ENCODE data around the gene NSUN6.

The NSUN6 gene

GRCh38 chr10:18556522-18557147, 94.8 kb downstream of the NSUN6 start:
- DNase-seq, result no peak

DNA sequence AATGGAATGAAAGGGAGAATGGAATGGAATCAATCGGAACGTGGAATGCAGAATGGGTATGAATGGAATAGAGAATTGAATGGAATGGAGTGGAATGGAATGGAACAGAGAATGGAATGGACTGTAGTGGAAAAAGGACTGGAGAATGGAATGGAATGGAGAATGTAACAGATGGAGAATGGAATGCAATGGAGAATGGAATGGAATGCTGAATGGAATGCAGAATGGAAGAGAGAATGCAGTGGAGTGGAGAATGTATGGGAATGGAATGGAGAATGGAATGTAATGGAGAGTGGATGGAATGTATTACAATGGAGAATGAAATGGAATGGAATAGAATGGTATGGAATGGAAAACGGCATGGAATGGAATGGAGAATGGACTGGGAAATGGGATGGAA, 96.9 kb downstream of the NSUN6 start:
- DNase-seq, result no peak

GRCh38 chr10:18551473-18551872, 99.9 kb downstream of the NSUN6 start:
- DNase-seq, result no peak

GRCh38 chr10:18549105-18549504, 102.3 kb downstream of the NSUN6 start:
- DNase-seq, result no peak

DNA sequence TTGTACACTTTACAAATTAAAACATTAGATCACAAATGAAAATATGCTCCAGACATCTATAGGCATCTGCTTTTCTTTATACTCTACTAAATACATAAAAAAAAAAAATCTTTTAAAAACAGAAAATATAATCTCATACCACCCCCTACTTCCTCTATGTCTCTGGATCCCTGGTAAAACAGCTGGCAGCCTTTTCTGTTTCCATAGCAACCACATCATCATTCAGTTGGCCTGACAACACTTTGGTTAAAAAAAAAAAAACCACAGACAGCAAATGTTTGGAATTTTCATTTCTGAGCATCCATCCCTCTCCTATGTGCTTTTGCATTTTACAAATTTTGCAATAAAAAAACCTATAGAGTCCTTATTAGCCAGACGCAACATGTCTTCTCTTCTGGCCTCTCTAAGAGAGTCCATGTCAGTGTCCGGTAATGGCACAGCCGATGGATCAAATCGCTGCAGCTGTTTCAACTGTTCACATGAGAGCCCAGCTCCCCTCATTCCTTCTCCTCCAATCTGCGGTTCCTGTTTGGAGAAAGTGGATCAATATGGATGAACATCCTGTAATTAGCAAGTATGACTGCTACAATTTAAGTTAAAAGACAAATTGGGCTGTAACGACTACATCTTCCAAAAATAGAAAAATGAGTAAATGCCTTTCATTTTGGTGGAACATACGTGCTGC, 105.6 kb downstream of the NSUN6 start:
- no peak for DNase-seq

- no peak for DNase-seq
Measured at GRCh38 chr10:18542832-18543231, 108.6 kb downstream of the NSUN6 start.

- no peak for DNase-seq
Measured at GRCh38 chr10:18540195-18540594, 111.2 kb downstream of the NSUN6 start.

DNA sequence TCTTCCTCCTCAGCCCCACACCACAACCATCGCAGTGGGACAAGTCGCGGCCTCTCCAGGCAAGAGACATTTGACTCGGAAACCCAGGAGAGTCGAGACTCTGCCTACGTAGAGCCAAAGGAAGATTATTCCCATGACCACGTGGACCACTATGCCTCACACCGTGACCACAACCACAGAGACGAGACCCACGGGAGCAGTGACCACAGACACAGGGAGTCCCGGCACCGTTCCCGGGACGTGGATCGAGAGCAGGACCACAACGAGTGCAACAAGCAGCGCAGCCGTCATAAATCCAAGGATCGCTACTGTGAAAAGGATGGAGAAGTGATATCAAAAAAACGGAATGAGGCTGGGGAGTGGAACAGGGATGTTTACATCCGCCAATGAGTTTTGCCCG, 112.1 kb downstream of the NSUN6 start:
- no peak for DNase-seq

- DNase-seq, result no peak
Measured at GRCh38 chr10:18533896-18534295, 117.5 kb downstream of the NSUN6 start.

DNA sequence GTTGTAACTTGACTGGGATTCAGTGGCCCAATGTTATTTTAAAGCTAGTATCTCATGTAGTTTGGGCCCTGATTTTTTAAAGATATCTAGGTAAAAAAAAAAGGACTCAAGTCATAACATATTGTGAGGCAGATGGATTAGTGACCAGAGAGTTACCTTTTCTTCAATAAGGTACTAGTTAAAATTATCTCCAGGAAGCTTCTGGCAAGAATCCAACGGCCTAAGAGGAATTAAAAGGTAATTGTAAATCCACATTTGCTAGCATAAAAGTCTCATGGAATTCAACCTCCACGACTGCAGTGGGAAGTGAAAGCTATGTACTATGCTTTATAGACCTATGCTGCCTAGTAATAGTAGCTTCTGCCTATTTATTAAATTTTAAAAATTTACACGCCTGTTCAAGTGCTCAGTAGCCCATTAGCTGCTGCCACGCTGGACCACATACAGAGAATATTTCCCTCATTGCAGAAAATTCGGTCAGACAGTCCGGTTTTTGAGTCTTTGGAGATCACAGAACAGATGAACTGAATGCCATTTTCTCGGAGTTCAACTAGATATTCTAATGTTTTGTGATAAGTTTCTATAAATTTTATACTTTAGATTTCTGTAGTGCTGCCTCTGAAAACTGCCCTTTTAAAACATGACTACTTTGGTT, 118.4 kb downstream of the NSUN6 start:
- DNase-seq, result no peak

- DNase-seq, result no peak
Measured at GRCh38 chr10:18528292-18528691, 123.1 kb downstream of the NSUN6 start.

- no peak for DNase-seq
Measured at GRCh38 chr10:18527687-18528086, 123.7 kb downstream of the NSUN6 start.

GRCh38 chr10:18523858-18524257, 127.5 kb downstream of the NSUN6 start:
- no peak for DNase-seq

- no peak for DNase-seq
Measured at GRCh38 chr10:18523025-18523424, 128.4 kb downstream of the NSUN6 start.

DNA sequence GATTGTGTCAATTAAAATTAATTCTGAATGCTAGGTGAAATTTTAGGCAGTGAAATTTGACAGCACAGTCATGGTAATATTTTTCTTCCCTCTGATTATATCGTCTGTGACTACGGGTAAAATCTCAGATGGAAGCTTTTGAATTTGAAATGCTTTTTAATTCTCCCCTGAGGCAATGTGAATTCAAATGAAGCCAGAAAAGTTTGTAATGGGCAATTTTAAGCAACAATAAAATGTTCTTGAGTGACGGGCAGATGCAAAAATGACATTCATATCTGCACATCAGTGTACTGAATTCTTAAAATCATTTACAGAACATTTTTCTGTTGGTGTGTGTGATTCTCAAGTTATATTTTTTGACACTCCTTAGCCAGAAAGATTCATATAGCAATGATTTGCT, 134.5 kb downstream of the NSUN6 start:
- no peak for DNase-seq

DNA sequence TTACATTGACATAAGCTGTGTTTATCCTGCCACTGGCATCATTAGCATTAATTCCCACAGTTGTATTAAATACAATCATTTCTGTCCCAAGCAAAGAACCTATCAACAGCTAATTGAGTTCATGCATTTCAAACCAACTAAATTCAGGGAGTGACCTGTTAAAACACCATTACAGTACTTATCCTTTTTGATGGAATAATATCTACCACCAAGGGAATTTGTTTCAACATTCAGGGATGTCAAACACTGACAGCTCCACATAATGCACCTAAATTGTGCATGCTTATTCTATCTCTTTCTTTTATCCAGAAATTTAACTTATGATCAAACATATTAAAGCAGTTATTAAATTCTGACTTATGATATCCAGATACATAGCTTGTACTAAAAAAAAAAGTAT, 136.8 kb downstream of the NSUN6 start:
- no peak for DNase-seq

GRCh38 chr10:18508587-18508986, 142.8 kb downstream of the NSUN6 start:
- DNase-seq, result no peak

DNA sequence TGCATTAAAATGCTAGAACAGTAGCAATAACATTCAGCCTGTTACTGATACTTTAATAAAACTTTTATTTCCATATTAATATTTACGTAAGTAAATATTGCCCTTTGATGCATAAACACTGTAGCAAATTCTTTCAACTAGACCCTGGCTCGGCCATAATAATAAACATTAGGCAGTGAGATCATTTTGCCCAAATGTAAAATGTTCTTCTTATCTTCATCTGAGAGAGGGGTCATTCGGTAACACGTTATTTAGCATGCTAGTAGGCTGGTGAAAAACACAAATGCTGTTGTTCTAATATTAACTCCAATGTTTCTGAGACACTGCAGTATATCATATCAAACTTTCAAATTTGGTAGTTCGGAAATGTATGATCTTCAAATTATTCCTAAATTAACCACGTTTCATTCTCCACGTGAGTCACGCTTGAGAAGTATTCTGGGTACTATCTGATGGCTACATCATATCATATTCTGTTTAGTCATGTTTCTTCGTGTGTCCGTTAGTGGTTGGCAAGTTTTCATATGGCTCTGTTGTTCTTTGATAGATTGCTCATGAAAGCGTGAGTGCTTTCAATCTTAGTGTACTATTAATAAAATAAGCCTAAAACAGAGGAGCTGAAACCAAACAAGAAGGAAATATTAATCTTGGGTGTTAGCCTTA, 145.8 kb downstream of the NSUN6 start:
- no peak for DNase-seq

DNA sequence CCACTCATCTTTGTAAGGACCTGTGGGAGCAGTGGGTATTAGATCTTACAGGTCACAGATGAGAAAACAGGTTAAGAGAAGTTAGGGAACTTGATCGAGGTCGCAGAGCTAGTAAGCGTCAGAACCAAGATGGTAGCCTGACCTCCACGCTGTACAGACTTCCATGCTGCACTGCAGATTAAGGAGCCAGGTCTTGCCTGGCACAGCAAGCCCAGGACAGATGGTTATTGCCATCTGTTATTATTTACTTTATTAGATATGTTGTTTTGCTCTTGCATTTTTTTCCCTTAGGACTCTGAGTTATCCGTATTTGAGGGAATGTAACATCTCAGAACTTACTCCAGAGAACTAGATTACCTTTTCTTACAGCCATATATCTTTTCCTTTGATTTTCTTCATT, 147.2 kb downstream of the NSUN6 start:
- no peak for DNase-seq

DNA sequence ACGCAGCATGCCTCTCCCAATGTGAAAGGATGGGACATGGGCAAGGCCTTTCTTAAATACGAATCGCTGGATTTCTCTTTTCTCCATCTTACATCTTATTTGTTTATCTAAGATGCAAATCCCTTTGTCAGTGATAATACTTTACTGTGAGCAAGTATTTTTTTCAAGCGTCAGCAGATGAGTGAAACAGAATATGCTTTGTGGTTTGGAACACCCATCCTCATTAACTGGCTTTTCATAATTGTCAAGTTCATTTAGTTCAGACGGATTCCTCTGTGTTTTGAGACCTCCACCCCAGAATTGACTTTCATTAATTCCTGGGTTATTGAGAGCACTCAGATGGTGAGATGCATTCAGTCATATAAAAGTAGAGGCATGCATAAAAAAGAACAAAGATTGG, 149.8 kb downstream of the NSUN6 start:
- no peak for DNase-seq

DNA sequence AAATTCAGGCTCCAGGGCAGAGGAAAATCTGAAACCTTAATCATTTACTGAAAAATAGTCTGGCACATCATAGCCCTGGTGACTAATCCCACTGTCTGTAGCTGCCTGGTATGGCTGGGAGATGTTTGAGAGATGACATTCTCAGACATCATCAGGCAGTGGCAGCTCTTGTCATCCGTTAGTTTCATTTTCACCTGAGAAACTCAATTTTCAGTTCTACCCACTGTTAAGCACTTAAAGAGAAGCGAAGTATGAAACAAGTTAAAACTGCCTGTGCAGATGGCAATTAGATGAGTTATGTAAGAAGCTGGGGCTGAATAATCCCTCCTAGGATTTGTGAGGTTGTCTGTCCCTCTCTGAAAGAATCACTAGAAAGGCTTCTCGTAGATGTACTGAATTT, 150.2 kb downstream of the NSUN6 start:
- DNase-seq, result no peak

DNA sequence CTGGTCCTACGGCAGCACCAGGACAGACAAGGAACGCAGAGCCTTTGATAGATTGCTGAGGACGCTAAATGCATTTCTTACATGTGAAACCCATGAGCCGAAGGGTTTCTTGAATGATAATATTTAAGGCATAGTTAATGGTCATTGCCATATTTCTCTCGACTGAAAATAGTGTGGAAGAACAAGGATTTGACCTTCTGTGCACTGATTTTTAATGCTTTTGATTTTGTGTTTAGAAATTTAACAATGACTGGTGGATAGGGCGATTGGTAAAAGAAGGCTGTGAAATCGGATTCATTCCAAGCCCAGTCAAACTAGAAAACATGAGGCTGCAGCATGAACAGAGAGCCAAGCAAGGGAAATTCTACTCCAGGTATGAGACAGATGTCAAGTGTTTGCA, 150.8 kb downstream of the NSUN6 start:
- no peak for DNase-seq

DNA sequence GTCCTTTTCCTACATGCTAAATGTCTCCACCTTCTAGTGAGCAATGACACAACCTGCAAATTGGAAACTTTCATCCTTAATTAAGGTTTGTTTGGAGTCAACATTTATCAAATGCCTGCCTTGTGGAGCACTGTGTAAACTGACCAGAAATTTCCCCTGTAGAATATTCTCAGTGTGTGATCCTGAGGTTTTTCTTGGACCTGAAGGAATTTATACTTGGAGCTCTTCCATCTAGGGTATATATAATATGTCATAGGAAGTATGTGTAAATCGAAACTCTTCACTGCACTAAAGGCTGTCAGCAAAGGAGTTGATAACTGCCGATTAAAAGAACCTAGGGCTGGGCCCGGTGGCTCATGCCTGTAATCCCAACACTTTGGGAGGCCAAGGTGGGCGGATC, 152.4 kb downstream of the NSUN6 start:
- no peak for DNase-seq

DNA sequence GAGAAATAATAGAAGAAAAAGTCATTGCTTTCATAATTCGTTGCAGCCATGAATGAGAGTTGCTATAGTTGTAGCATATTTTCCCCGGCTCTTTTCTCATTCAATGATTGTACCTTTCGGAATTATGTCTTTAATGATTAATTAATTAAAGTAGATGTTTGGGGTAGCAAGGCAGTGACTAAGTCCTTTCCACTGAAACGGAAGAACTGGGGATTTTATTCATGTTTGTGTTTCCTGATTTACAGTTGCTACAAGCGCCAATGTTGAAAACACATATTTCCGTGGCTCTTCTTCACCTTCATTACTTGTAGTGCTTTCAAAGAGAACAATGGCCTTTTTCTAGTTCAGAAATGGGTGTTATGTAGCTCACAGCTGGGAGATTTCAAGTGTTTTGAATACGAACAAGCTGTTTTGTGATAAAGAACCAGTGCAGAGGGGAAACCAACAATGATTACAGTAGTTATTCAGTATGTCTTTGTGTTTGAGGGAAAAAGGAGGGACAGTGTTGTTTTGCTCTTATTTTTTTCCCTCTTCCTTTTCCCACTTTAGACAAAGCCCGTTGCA, 153.5 kb downstream of the NSUN6 start:
- no peak for DNase-seq

All from NCI-H1436 (cell line).